Endodermal cell (in vitro differentiated cells): Measurements from ENCODE around the gene SH2B3. TPM values are rescaled to one million over a fixed set of nuclear protein-coding genes. Genes with fewer than 3 reads are reported as not detected.

Experiments used
- DNase-seq: peaks from one replicate; pipeline ENCODE4 v3.0.0-alpha.2; 2017
- H3K27ac ChIP-seq: 2 replicates; pipeline ENCODE4 v1.5.1; 2013; ENCODE audit warnings: mild to moderate bottlenecking, low read depth, low read length, moderate library complexity
- H3K27me3 ChIP-seq: 2 replicates; pipeline ENCODE4 v1.6.1; 2013; ENCODE audit warnings: mild to moderate bottlenecking, low read length, moderate library complexity; ENCODE audit not compliant: insufficient read depth, control insufficient read depth, poor library complexity, severe bottlenecking
- H3K36me3 ChIP-seq: 2 replicates; pipeline ENCODE4 v1.7.0; 2013; ENCODE audit warnings: mild to moderate bottlenecking, low read length, moderate library complexity; ENCODE audit not compliant: control insufficient read depth, insufficient read depth
- H3K4me1 ChIP-seq: one replicate; pipeline ENCODE4 v1.7.0; 2013; ENCODE audit warnings: low read length; ENCODE audit not compliant: control insufficient read depth, insufficient read depth
- H3K4me3 ChIP-seq: 2 replicates; pipeline ENCODE4 v1.5.1; 2013; ENCODE audit warnings: mild to moderate bottlenecking, low read length, moderate library complexity
- H3K9ac ChIP-seq: 2 replicates; pipeline ENCODE4 v1.6.1; 2013; ENCODE audit warnings: mild to moderate bottlenecking, low read length, moderate library complexity; ENCODE audit not compliant: poor library complexity, severe bottlenecking; ENCODE audit errors: extremely low read depth
- H3K9me3 ChIP-seq: 2 replicates; pipeline ENCODE4 v1.6.1; 2013; ENCODE audit warnings: mild to moderate bottlenecking, low read length, moderate library complexity; ENCODE audit not compliant: control insufficient read depth
- H3K27ac Mint-ChIP-seq: 2 replicates; pipeline ENCODE4 v1.8.0; 2020; ENCODE audit warnings: mixed read lengths
- H3K27me3 Mint-ChIP-seq: 2 replicates; pipeline ENCODE4 v1.8.0; 2021; ENCODE audit warnings: mild to moderate bottlenecking, mixed read lengths; ENCODE audit not compliant: insufficient read depth
- H3K36me3 Mint-ChIP-seq: 2 replicates; pipeline ENCODE4 v1.8.0; 2020; ENCODE audit warnings: low read depth, mixed read lengths
- H3K4me1 Mint-ChIP-seq: 2 replicates; pipeline ENCODE4 v1.8.0; 2020; ENCODE audit warnings: mixed read lengths
- H3K4me3 Mint-ChIP-seq: 2 replicates; pipeline ENCODE4 v1.8.0; 2020; ENCODE audit warnings: mild to moderate bottlenecking, moderate library complexity, mixed read lengths
- H3K9me3 Mint-ChIP-seq: 2 replicates; pipeline ENCODE4 v1.8.0; 2020; ENCODE audit warnings: mild to moderate bottlenecking, mixed read lengths
- CTCF ChIP-seq: fragments of 200-600 bp; sonication (generic); conservative IDR thresholded peaks from 2 replicates; pipeline ENCODE4 v1.5.0; 2021; ENCODE audit warnings: antibody characterized with exemption, mild to moderate bottlenecking
- WGBS, 2 experiments: methylation state at CpG; one replicate each; pipeline versions ENCODE4 v1.1.5 to v1.1.7; 2013; ENCODE audit warnings: missing lambda C conversion rate in 2 of 2, mixed read lengths in 1 of 2; ENCODE audit not compliant: insufficient coverage in 1 of 2, insufficient read length in 1 of 2; 5-methylcytosine and 5-hydroxymethylcytosine counted together
- total RNA-seq, 2 donors: library from RNA; stranded (reverse); fragmentation: NEBNext Ultra II Directional in 1 of 2; extraction: Animal tissue kit (Norgen Biotek cat#: 25700) in 1 of 2; gene quantifications; 2 replicates in 1 of 2; 3 replicates in 1 of 2; pipeline ENCODE4 v1.2.1, GENCODE V29; 2021

SH2B3 gene
- total RNA-seq, 2 donors from 2014 or later = 6.8 to 6.9 TPM

- Histone ChIP-seq H3K9ac (no peak overlapping the region), H3K27ac (no peak overlapping the region), H3K9me3 (no peaks in the 10 kb centered on the region), H3K4me3 (no peak overlapping the region), H3K27me3 (no peaks in the 10 kb centered on the region), H3K36me3 (no peaks in the 10 kb centered on the region), H3K4me1 (no peaks in the 10 kb centered on the region)
- no peaks in the 10 kb centered on the region for H3K36me3 Mint-ChIP-seq
- no peak overlapping the region for H3K27ac Mint-ChIP-seq
- H3K9me3 Mint-ChIP-seq = no peaks in the 10 kb centered on the region
- 92 to 93% methylated on average over 7 to 9 of the region's 9 CpGs for WGBS, 2 experiments
- no peak overlapping the region for H3K4me3 Mint-ChIP-seq
- peaks cover 2% of the 10 kb centered on the region for H3K4me1 Mint-ChIP-seq
- peaks cover 4% of the 10 kb centered on the region for H3K27me3 Mint-ChIP-seq
- DNase-seq = no peak
- no peak for TF ChIP-seq CTCF
Observed at GRCh38 chr12:111390910-111391309, 14.8 kb upstream of the SH2B3 start.

- H3K27ac Mint-ChIP-seq = peak overlapping the region; percentile 46
- no peaks in the 10 kb centered on the region for H3K36me3 ChIP-seq
- no peaks in the 10 kb centered on the region for H3K9me3 ChIP-seq
- H3K27ac ChIP-seq = no peak overlapping the region
- no peak overlapping the region for H3K4me3 Mint-ChIP-seq
- no peak overlapping the region for H3K4me3 ChIP-seq
- H3K9ac ChIP-seq = no peak overlapping the region
- H3K4me1 ChIP-seq = no peaks in the 10 kb centered on the region
- 82 to 88% methylated on average over 3 to 8 of the region's 8 CpGs for WGBS, 2 experiments
- H3K4me1 Mint-ChIP-seq = peaks cover 2% of the 10 kb centered on the region
- H3K27me3 ChIP-seq = no peaks in the 10 kb centered on the region
- H3K36me3 Mint-ChIP-seq = no peaks in the 10 kb centered on the region
- no peak for TF ChIP-seq CTCF
- peaks cover 3% of the 10 kb centered on the region for H3K27me3 Mint-ChIP-seq
- DNase-seq = peak; percentile 58
- no peaks in the 10 kb centered on the region for H3K9me3 Mint-ChIP-seq
Observed at GRCh38 chr12:111393700-111394300, 11.9 kb upstream of the SH2B3 start.

- TF ChIP-seq CTCF = no peak
- Mint-ChIP-seq H3K4me1 (peaks cover 2% of the 10 kb centered on the region), H3K27ac (no peak overlapping the region), H3K9me3 (no peaks in the 10 kb centered on the region), H3K4me3 (no peak overlapping the region), H3K36me3 (no peaks in the 10 kb centered on the region), H3K27me3 (peaks cover 3% of the 10 kb centered on the region)
- no peak overlapping the region for H3K9ac ChIP-seq
- DNase-seq = no peak
- no peak overlapping the region for H3K4me3 ChIP-seq
- H3K27me3 ChIP-seq = no peaks in the 10 kb centered on the region
- H3K9me3 ChIP-seq = no peaks in the 10 kb centered on the region
- no peaks in the 10 kb centered on the region for H3K4me1 ChIP-seq
- H3K36me3 ChIP-seq = no peaks in the 10 kb centered on the region
- H3K27ac ChIP-seq = no peak overlapping the region
- 82 to 87% methylated on average over 2 to 8 of the region's 8 CpGs for WGBS, 2 experiments
Observed at GRCh38 chr12:111394480-111394879, 11.2 kb upstream of the SH2B3 start.
